ENCODE data around the gene THSD7A.

THSD7A gene

DNA sequence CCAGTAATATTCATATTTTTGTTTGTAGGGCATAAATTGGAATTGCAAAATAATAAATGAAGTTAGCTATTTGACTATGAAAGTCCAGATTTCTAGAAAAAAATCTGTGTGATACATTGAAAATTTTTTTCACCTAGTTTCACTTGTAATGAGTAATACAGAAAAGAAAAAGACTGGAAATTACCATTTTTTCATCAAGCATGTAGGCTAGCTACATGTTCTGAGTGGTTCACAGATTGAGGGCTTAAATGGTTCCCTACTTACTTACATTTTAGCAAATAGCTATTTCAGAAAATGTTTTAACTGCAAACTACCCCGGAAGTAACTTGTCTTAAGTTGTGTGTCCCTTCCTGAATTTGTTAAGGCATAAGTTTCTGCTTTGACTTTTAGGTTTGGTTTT lies 462.3 kb downstream of the THSD7A start:
- no peaks in the 10 kb centered on the region for H3K4me1 ChIP-seq (ENCODE audit: insufficient read depth, low read length)
- no peaks in the 10 kb centered on the region for H3K9me3 ChIP-seq (ENCODE audit: low read length)
- no peaks in the 10 kb centered on the region for H3K27me3 ChIP-seq (ENCODE audit: control insufficient read depth in 1 of 2, insufficient read depth in 2 of 2, low read length in 2 of 2)
- no peak overlapping the region for H3K27ac ChIP-seq (ENCODE audit: low read depth, low read length)
- H3K36me3 ChIP-seq (ENCODE audit: insufficient read depth, low read length): no peaks in the 10 kb centered on the region
- no peak overlapping the region for H3K4me3 ChIP-seq (ENCODE audit: low read depth in 1 of 2, low read length in 2 of 2)
- no peak overlapping the region for H3K9ac ChIP-seq (ENCODE audit: low read length)

DNA sequence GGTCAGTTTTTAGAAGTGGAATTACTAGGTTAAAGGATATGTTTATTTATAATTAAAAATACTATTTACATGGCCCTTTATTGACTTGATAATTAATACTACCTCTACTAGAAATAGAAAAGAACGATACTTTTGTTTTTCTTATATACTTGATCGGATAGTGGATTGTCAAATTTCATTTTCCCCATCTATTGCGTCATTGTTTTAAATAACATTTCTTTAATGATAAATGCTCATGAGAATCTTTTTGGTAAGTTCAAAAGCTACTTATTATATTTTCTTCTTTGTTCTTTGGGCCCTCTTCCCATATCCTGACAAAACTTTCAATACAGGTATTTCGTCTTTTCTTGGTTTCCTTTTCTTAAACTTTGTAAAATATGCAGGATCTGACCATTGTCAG lies 465.9 kb downstream of the THSD7A start:
- H3K27me3 ChIP-seq (ENCODE audit: control insufficient read depth in 1 of 2, insufficient read depth in 2 of 2, low read length in 2 of 2): no peaks in the 10 kb centered on the region
- no peaks in the 10 kb centered on the region for H3K9me3 ChIP-seq (ENCODE audit: low read length)
- no peak overlapping the region for H3K27ac ChIP-seq (ENCODE audit: low read depth, low read length)
- H3K4me3 ChIP-seq (ENCODE audit: low read depth in 1 of 2, low read length in 2 of 2): no peak overlapping the region
- H3K9ac ChIP-seq (ENCODE audit: low read length): no peak overlapping the region
- H3K36me3 ChIP-seq (ENCODE audit: insufficient read depth, low read length): no peaks in the 10 kb centered on the region
- no peaks in the 10 kb centered on the region for H3K4me1 ChIP-seq (ENCODE audit: insufficient read depth, low read length)

DNA sequence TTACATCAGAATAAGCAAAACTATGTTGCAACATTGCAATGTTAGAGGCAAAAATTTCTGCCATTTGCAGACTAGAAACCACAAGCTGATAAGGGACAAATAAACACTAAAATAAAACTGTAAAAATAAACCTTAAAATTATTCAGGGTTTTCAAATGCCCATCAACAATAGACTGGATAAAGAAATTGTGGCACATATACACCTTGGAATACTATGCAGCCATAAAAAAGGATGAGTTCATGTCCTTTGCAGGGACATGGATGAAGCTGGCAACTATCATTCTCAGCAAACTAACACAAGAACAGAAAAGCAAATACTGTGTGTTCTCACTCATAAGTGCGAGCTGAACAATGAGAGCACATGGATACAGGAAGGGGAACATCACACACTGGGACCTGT lies 473.4 kb downstream of the THSD7A start:
- no peaks in the 10 kb centered on the region for H3K9me3 ChIP-seq (ENCODE audit: low read length)
- H3K4me1 ChIP-seq (ENCODE audit: insufficient read depth, low read length): no peaks in the 10 kb centered on the region
- no peak overlapping the region for H3K27ac ChIP-seq (ENCODE audit: low read depth, low read length)
- H3K4me3 ChIP-seq (ENCODE audit: low read depth in 1 of 2, low read length in 2 of 2): no peak overlapping the region
- H3K9ac ChIP-seq (ENCODE audit: low read length): no peak overlapping the region
- no peaks in the 10 kb centered on the region for H3K27me3 ChIP-seq (ENCODE audit: control insufficient read depth in 1 of 2, insufficient read depth in 2 of 2, low read length in 2 of 2)
- no peaks in the 10 kb centered on the region for H3K36me3 ChIP-seq (ENCODE audit: insufficient read depth, low read length)

DNA sequence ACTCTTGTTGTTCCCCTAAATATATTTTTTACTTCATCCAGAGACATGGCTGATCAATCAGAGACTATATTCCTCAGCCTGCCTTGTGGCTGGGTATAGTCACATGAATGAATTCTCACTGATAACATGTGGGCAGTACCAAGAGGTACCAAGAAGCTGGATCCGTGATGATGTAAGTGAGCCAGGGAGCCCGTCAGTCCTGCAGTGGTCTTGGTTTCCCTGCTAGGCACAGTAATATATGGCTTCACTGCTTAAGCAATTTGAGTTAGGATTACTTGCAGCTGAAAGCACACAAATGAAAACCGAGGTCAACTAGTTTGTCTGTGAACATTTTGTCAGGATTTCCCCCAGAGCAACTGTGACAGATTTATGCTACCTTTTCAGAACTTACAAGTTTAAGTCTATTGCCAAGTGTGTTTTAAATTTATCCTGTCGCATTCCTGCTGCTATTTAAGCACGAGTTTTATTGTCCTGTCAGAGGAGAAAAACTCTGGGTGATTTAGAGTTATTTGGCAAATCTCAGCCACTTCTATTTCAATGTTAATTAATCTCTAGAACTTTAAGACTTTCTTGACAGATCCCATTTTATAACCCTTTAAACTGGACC lies 476.5 kb downstream of the THSD7A start:
- no peaks in the 10 kb centered on the region for H3K9me3 ChIP-seq (ENCODE audit: low read length)
- H3K4me1 ChIP-seq (ENCODE audit: insufficient read depth, low read length): no peaks in the 10 kb centered on the region
- no peaks in the 10 kb centered on the region for H3K36me3 ChIP-seq (ENCODE audit: insufficient read depth, low read length)
- H3K27me3 ChIP-seq (ENCODE audit: control insufficient read depth in 1 of 2, insufficient read depth in 2 of 2, low read length in 2 of 2): no peaks in the 10 kb centered on the region
- no peak overlapping the region for H3K9ac ChIP-seq (ENCODE audit: low read length)
- H3K4me3 ChIP-seq (ENCODE audit: low read depth in 1 of 2, low read length in 2 of 2): no peak overlapping the region
- H3K27ac ChIP-seq (ENCODE audit: low read depth, low read length): no peak overlapping the region

DNA sequence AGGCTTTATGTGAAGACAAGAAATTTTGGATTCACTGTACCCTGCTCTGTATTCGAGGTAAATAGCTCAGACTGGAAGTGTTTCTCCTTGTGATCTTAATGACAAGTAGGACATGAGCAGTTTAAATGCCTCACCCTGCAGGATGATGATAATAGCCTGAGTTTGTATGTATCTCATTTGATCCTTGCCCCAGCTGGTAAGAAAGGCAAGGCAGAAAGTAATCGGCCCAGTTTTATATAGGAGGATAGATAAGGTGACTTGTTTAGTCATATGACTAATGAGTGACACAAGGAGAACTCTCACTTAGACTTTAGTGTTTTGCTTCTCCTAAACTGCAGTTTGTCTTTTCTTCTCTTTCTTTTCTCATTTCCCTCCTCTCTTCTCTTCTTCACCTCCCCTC lies 485.7 kb downstream of the THSD7A start:
- Histone ChIP-seq H3K9ac (ENCODE audit: low read length) (no peak overlapping the region), H3K9me3 (ENCODE audit: low read length) (no peaks in the 10 kb centered on the region), H3K36me3 (ENCODE audit: insufficient read depth, low read length) (no peaks in the 10 kb centered on the region), H3K4me3 (ENCODE audit: low read depth in 1 of 2, low read length in 2 of 2) (no peak overlapping the region), H3K27ac (ENCODE audit: low read depth, low read length) (no peak overlapping the region), H3K27me3 (ENCODE audit: control insufficient read depth in 1 of 2, insufficient read depth in 2 of 2, low read length in 2 of 2) (no peaks in the 10 kb centered on the region), H3K4me1 (ENCODE audit: insufficient read depth, low read length) (no peaks in the 10 kb centered on the region)

DNA sequence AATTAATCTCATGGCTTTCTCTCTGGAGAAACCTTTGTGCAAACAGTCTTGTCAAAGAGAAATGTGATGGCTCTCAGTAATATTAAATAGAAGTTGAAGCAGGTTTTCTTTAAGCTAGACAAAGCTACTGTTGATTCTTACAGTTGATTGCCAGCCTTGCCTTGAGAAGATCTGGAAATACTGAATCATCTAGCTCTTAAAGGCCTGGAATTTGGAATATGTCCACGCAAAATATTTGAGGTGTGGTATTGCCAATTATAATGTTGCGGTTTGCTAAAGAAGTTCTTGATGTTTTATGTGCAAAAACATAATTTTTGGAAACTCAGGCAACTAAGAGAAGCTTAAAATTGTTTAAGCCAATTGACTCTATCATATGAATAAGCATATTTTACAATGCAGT lies 486.4 kb downstream of the THSD7A start:
- no peak overlapping the region for H3K4me3 ChIP-seq (ENCODE audit: low read depth in 1 of 2, low read length in 2 of 2)
- H3K4me1 ChIP-seq (ENCODE audit: insufficient read depth, low read length): no peaks in the 10 kb centered on the region
- no peaks in the 10 kb centered on the region for H3K36me3 ChIP-seq (ENCODE audit: insufficient read depth, low read length)

DNA sequence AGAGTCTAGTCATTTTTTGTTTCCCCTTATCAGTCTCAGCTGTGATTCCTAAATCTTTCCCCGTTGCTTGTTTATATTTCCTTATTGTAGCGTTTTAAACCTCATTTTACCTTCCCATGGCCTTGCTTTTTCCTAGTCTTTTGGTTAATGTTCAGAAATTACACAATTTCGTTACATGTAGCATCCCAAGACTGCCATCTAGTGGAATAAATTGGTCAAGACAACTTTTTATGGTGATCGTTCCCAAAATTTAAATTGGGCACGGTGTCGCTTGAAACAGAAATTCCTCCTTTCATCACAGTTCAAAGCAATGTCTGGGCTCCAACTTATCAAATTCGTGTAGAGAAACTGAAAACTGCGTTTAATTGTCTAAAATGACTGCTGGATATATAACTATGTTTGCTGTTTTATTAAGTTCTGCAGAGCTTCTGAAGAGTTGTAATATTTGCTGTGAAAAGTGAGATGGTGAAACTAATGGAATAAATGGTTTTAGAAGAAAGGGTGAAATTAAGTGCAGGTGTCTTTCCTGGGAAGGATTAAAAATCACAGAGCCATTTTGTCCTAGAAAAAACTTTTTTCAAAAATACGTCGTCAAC lies 488.1 kb downstream of the THSD7A start:
- H3K27me3 ChIP-seq (ENCODE audit: control insufficient read depth in 1 of 2, insufficient read depth in 2 of 2, low read length in 2 of 2): no peaks in the 10 kb centered on the region
- H3K9ac ChIP-seq (ENCODE audit: low read length): no peak overlapping the region
- H3K4me1 ChIP-seq (ENCODE audit: insufficient read depth, low read length): no peaks in the 10 kb centered on the region
- H3K9me3 ChIP-seq (ENCODE audit: low read length): no peaks in the 10 kb centered on the region
- H3K4me3 ChIP-seq (ENCODE audit: low read depth in 1 of 2, low read length in 2 of 2): no peak overlapping the region
- H3K27ac ChIP-seq (ENCODE audit: low read depth, low read length): no peak overlapping the region
- H3K36me3 ChIP-seq (ENCODE audit: insufficient read depth, low read length): no peaks in the 10 kb centered on the region

More for the DNA sequence above, 486.4 kb downstream of the THSD7A start:
- H3K9me3 ChIP-seq (ENCODE audit: low read length): no peaks in the 10 kb centered on the region
- H3K27me3 ChIP-seq (ENCODE audit: control insufficient read depth in 1 of 2, insufficient read depth in 2 of 2, low read length in 2 of 2): no peaks in the 10 kb centered on the region
- no peak overlapping the region for H3K9ac ChIP-seq (ENCODE audit: low read length)
- no peak overlapping the region for H3K27ac ChIP-seq (ENCODE audit: low read depth, low read length)

DNA sequence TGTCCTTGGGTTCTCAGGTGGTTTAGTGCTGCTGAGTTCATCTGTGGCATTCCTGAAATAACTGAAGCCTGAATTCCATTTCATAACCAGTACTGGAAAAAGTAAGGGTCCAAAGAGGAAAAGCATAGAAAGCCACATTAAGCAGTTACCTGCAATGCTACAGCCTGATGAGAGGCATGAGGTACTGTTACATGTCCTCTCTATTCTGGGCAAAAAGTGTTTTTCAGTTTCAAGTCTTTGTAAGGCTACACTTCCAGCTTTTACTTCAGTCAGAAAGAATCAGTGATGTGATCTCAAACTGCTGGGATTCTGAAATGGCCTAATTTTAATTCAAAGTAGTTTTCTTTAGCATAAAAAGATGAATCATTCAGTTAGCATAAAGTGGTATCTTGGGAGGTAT lies 488.9 kb downstream of the THSD7A start:
- no peak overlapping the region for H3K9ac ChIP-seq (ENCODE audit: low read length)
- H3K27ac ChIP-seq (ENCODE audit: low read depth, low read length): no peak overlapping the region
- no peaks in the 10 kb centered on the region for H3K4me1 ChIP-seq (ENCODE audit: insufficient read depth, low read length)
- H3K9me3 ChIP-seq (ENCODE audit: low read length): no peaks in the 10 kb centered on the region
- H3K27me3 ChIP-seq (ENCODE audit: control insufficient read depth in 1 of 2, insufficient read depth in 2 of 2, low read length in 2 of 2): no peaks in the 10 kb centered on the region
- no peak overlapping the region for H3K4me3 ChIP-seq (ENCODE audit: low read depth in 1 of 2, low read length in 2 of 2)
- no peaks in the 10 kb centered on the region for H3K36me3 ChIP-seq (ENCODE audit: insufficient read depth, low read length)

DNA sequence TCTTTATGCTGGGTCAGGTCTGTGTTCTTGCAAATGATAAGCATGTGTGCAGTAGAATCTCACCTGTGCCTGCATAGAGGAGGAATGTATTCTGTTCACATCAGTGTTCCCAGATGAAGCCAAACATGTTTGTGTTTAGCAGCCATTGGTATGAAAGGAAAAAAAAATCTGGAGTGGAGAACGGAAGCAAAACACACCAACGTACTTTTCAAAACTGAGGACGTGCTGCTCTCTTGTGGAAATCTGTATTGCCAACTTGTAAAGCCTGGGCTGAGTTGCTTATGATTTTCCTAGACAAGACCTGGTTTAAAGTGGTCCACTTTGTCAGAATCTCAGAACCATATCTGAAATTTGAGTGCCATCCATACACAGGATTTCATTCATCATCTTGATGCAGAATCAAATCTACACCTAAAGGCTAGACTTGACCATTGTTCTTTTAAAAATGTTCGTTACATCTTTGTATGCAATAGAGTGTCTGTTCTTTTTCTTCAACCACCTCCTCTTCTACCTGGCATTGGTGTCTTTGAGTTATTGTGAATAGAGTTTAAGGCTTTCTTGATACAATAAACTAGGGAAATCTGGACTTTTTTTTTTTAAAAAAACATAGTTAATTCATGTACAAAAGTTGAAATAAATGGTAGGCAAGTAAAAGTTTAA lies 490.6 kb downstream of the THSD7A start:
- H3K27ac ChIP-seq (ENCODE audit: low read depth, low read length): no peak overlapping the region

DNA sequence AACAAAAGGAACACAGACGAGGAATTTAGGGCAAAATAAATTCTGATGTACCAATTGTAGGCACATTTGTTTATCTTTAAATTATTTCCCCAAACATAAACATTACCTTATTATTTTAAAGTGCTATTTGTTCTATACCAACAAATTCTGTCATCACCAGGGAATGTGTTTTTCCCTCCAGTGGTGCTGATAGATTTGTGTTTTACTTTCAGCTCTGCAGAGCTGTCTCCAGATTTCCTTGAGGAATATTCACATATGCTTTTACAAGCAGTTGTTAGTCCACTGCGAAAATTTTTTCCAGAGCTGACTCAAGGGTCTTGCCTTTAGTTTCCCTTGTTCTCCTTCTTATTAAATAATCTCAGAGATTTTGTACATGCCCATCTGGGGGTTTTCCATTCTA lies 495.6 kb downstream of the THSD7A start:
- Histone ChIP-seq H3K27ac (ENCODE audit: low read depth, low read length) (no peak overlapping the region), H3K27me3 (ENCODE audit: control insufficient read depth in 1 of 2, insufficient read depth in 2 of 2, low read length in 2 of 2) (no peaks in the 10 kb centered on the region), H3K9me3 (ENCODE audit: low read length) (no peaks in the 10 kb centered on the region), H3K9ac (ENCODE audit: low read length) (no peak overlapping the region), H3K36me3 (ENCODE audit: insufficient read depth, low read length) (no peaks in the 10 kb centered on the region), H3K4me3 (ENCODE audit: low read depth in 1 of 2, low read length in 2 of 2) (no peak overlapping the region), H3K4me1 (ENCODE audit: insufficient read depth, low read length) (no peaks in the 10 kb centered on the region)

More for the DNA sequence above, 490.6 kb downstream of the THSD7A start:
- Histone ChIP-seq H3K4me3 (ENCODE audit: low read depth in 1 of 2, low read length in 2 of 2) (no peak overlapping the region), H3K9me3 (ENCODE audit: low read length) (no peaks in the 10 kb centered on the region), H3K9ac (ENCODE audit: low read length) (no peak overlapping the region), H3K36me3 (ENCODE audit: insufficient read depth, low read length) (no peaks in the 10 kb centered on the region), H3K4me1 (ENCODE audit: insufficient read depth, low read length) (no peaks in the 10 kb centered on the region), H3K27me3 (ENCODE audit: control insufficient read depth in 1 of 2, insufficient read depth in 2 of 2, low read length in 2 of 2) (no peaks in the 10 kb centered on the region)

DNA sequence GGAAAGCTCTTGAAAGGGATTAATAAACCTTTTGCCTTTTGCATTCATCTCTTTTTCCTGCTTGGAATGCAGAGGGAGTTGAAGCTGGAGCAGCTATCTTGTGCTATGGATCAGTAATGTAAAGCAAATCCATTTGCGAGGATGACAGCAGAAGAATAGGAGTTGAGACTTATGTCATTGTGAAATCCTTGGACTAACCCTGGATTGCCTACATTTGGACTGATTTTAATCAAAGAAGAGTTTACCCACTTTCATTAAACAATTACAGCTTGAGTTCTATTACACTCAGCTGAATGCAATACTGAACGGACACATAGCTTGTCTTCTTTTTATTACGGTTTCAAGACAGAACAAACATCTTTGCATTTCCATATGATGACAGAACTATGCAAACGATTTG lies 496.1 kb downstream of the THSD7A start:
- Histone ChIP-seq H3K4me1 (ENCODE audit: insufficient read depth, low read length) (no peaks in the 10 kb centered on the region), H3K9ac (ENCODE audit: low read length) (no peak overlapping the region), H3K36me3 (ENCODE audit: insufficient read depth, low read length) (no peaks in the 10 kb centered on the region), H3K27me3 (ENCODE audit: control insufficient read depth in 1 of 2, insufficient read depth in 2 of 2, low read length in 2 of 2) (no peaks in the 10 kb centered on the region), H3K27ac (ENCODE audit: low read depth, low read length) (no peak overlapping the region), H3K9me3 (ENCODE audit: low read length) (no peaks in the 10 kb centered on the region), H3K4me3 (ENCODE audit: low read depth in 1 of 2, low read length in 2 of 2) (no peak overlapping the region)

DNA sequence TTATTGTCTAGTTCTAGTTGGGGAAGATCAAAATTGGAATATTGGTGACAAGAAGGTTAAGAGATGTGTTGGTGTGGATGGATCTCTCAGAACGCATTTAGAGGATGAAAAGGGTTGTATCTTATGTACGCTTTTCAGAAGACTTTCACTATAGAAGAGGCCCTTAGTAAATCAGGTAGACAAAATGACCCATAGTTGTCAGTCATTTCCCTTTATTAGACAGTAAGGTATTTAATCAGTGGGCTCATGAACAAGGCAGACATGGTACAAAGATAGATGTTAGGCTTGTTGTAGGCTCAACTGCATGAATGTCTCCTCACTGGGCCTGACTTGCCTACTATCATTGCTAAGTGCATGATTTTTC lies 499.2 kb downstream of the THSD7A start:
- no peak overlapping the region for H3K27ac ChIP-seq (ENCODE audit: low read depth, low read length)
- no peaks in the 10 kb centered on the region for H3K27me3 ChIP-seq (ENCODE audit: control insufficient read depth in 1 of 2, insufficient read depth in 2 of 2, low read length in 2 of 2)
- no peaks in the 10 kb centered on the region for H3K36me3 ChIP-seq (ENCODE audit: insufficient read depth, low read length)
- H3K9me3 ChIP-seq (ENCODE audit: low read length): no peaks in the 10 kb centered on the region
- H3K9ac ChIP-seq (ENCODE audit: low read length): no peak overlapping the region
- no peaks in the 10 kb centered on the region for H3K4me1 ChIP-seq (ENCODE audit: insufficient read depth, low read length)
- no peak overlapping the region for H3K4me3 ChIP-seq (ENCODE audit: low read depth in 1 of 2, low read length in 2 of 2)

All from muscle layer of colon (tissue), 2 donors.